ENCODE results near the gene CEP120.
"Not testable (repeated sequence)": the region's sequence is repeated elsewhere in the genome, so short reads cannot be mapped to it uniquely, and the experiment has no call there.

CEP120 gene

DNA sequence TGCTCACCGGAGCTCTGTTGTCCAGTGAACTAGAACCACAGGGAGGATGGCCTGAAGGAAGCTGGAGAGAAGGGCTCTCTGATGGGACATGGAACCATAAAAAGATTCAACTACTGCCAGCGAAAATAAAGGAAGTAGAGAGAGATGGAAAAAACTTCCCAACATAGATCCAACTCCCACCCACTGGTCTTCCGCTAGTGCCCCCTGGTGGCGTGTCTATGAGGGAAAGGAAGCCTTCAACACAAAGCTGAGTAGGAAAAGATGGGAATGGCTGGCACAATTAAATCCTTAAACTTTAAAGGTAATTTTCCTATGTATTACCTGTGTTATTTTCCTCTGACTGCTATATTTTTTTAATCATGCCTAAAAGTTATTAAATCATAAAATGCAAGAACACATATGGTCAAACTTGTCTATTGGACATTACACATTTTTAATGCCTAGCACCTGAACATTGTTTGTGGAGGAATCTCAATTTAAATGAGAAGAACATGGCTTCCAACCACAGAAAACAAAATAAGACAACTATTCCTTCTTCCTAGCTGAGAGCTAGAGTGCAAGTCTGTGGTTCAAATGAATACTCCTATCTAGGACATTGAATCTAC is 51.5 kb downstream of the CEP120 start:
- peak; percentile 27 for DNase-seq

DNA sequence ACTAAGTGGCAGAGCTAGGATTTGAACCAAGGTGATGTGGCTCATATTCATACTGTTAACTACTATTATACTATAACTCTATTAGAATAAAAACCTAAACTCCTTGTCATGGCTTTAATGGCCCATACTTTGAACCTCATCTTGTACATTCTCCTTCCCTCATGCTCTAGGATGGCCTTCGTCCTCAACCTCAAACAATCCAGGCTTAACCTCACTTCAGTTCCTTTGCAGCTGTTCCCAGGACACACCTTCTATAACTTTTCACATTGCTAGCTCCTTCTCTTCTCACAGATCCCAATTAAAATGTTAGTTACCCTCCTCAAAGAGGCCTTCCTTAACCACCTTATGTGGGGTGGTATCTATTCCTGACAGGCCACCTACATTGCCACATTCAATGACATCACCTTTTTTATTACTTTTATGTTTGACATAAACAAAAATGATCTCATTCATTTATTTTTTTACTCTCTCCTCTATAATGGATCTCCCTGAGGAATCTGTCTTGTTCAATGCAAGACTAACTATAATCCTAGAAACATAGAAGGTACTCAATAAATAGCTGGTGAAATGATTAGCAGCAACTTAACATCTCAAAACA is 53.7 kb downstream of the CEP120 start:
- DNase-seq, result no peak

DNA sequence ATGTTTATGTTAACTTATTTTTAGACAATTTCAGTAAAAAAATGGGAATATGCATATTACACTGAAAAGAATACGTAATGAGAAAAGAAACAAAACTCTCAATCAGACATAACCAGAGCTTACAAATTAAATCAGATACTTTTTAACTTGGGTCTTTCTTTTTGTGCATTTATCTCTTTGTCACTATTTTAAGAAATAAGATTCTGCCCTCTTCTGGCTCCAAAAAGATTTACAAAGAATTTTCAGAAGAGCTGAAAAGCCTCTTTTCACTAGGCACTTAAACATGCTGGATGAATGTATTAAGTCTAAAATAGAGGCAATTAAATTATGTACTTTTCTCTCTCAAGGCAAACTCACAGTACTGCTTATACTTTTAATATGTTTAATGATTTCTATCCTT is 55.5 kb downstream of the CEP120 start:
- peak; percentile 54 for DNase-seq

GRCh38 chr5:123365156-123365555 is 58.0 kb downstream of the CEP120 start:
- no peak for DNase-seq

- no peak for DNase-seq
Observed at GRCh38 chr5:123364441-123365155, 58.6 kb downstream of the CEP120 start.

DNA sequence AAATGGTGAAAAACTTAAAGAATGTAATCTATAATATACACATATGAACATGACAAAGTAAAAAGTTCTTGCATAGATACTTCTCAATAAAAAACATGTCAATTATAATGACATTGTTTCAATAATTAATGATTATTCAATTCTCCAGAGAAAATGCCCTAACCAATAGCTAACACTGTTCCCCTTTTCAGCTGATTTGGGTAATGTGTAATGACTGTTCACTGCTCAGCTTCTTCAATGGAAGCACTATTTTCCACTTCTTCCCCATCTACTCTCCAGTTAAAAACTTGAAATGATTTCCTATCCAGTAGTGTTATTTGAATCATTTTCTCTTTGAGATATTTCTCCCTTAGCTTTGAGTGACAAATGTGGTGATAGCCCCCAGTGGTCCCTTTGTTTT is 62.3 kb downstream of the CEP120 start:
- no peak for DNase-seq

GRCh38 chr5:123360201-123360571 is 63.0 kb downstream of the CEP120 start:
- DNase-seq, result no peak

DNA sequence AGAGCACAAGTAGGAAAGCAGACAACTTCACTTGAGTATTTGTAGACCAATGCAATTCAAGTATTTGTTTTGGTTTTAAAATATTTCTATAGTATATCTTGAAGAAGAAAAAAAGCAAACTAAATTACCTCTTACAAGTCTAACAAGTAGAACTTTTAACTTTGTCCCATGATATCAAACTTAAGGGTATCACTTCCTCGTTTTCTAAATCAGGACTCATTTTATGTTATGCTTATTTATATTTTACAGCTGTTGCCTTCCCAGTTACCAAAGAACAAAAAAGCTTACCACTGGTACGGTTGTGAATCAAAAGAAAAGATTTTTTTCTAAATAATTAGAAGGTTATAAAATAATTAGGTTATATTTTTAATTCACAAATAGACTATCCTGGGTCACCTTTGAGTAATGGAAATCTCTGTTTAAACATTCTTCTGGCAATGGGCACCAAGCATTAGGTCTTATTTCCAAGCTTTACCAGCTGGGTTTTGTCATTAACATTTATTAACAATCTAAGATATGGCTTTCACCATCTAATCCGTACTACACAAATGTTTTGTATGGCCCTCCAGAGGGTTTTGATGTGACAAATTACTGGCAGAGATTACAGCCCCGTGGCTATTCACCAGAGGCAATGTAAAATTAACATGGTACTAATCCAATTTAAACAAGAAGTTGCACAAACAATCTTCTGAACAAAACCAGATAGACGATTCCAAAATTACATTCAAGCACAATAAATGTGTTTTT is 63.6 kb downstream of the CEP120 start:
- no peak for DNase-seq

GRCh38 chr5:123358751-123359150 is 64.5 kb downstream of the CEP120 start:
- no peak for DNase-seq

DNA sequence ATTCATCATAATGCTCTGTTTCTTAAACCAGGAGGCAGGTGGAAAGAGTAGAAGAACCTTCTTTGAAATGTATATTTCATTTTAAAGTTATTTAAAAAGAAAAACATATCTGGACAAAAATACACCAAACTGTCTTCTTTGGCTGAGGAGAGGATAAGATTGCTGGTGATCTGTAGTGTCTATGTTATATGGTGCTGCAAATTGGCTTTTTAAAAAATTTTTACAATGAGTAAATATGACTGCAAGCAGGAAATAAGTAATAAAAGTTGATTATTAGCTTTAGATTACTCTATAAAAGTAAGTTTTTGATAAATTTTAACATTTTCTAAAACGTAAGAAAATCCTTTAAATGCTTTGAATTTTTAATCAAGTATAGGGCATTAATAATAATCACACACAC is 64.9 kb downstream of the CEP120 start:
- DNase-seq, result no peak

DNA sequence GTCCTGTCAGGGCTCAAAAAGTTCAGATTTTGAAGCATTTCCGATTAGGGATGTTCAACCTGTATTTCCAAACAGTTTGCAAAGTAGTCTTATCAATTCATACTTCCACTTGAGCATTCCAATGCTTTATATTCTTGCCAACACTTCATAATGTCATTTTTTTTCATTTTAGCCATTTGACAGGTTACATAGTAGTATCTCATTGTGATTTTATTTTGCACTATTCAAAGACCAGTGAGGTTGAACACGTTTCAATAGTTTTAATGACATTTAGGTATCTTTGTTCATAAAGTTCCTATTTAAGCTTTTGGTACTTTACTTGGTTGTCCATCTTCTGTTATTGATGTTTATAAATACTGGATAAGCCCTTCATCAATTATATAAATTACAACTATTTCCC is 71.4 kb downstream of the CEP120 start:
- no peak for DNase-seq

- no peak for DNase-seq
Observed at GRCh38 chr5:123351240-123351639, 72.0 kb downstream of the CEP120 start.

GRCh38 chr5:123350742-123351141 is 72.5 kb downstream of the CEP120 start:
- no peak for DNase-seq

DNA sequence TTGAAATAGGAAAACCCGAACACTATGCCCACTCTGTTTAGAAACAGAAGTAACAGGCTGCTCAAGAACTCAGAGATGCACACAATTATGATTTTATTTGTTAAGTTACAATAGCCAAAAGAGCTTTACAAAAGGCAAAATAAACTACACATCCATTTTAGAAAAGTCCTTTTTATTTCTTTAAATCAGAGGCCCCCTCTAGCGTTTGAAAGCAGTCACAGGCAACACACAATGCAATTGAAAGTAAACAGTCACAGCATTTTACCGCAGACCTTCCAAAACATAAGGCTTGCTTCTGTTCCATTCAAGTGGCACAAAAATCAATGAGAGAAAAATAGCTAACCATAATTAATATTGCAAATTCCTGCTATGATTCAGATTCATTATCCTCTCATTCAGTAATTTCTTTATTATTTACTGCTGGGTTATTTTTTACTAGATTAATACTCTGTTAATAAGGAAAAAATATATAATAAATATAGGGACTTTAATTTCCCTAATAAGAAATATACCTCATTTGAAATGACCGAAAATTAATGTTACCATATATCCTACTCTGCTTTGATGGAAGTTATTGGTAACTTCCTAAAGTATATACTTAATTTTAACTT is 78.3 kb downstream of the CEP120 start:
- DNase-seq, result peak; percentile 64

GRCh38 chr5:123340928-123341327 is 82.3 kb downstream of the CEP120 start:
- no peak for DNase-seq

GRCh38 chr5:123308377-123308776 is 114.8 kb downstream of the CEP120 start:
- not testable (repeated sequence) for DNase-seq

DNA sequence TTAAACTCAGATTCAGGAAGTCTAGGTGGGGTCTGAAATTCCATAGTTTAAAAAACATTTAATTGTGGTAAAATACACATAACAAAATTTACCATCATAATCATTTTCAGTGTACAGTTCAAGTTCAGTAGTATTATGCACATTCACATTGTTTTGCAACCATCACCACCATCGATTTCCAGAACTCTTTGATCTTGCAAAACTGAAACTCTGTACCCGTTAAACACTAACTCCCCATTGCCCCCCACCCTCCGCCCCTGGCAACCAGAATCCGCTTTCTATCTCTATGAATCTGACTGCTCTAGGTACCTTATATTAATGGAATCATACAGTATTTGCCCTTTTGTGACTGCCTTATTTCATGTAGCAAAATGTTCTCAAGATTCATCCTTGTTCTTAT is 117.5 kb downstream of the CEP120 start:
- DNase-seq, result no peak

- DNase-seq, result no peak
Observed at GRCh38 chr5:123304777-123305316, 118.4 kb downstream of the CEP120 start.

- DNase-seq, result no peak
Observed at GRCh38 chr5:123303802-123304201, 119.4 kb downstream of the CEP120 start.

DNA sequence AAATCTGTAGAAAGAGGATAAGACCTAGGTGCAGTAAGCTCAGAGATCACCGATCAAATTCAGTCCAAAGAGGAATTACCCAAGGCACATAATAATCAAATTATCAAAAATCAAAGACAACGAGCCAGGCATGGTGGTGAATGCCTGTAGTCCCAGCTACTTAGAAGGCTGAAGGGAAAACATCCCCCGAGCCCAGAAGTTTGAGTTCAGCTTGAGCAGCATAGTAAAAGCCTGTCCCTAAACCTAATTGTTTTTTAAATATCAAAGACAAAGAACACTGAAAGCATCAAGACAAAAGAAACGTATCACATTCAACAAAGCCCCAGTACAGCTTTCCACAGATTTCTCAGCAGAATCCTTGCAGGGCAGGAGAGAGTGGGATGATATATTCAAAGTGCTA is 122.9 kb downstream of the CEP120 start:
- no peak for DNase-seq

GRCh38 chr5:123299136-123299535 is 124.1 kb downstream of the CEP120 start:
- no peak for DNase-seq

GRCh38 chr5:123298335-123299030 is 124.7 kb downstream of the CEP120 start:
- no peak for DNase-seq

Measured in hematopoietic multipotent progenitor cell treated with erythropoietin and hydrocortisone succinate and interleukin-3 and kit ligand, for 4 days (in vitro differentiated cells).